Memory B cell (primary cell): Measurements from ENCODE around the gene SRI.
A peak's percentile ranks its signal among the peaks of the same experiment; 100 is the strongest.

Source experiments
- ATAC-seq: fragments of 150-1000 bp; cut with Tn5 transposase; 2 replicates; pipeline ENCODE4 v1.10.0; 2021; ENCODE audit warnings: low read depth, mild to moderate bottlenecking, moderate library complexity
- DNase-seq, 2 donors: peaks; one replicate each; pipeline ENCODE4 v3.0.0; 2022; ENCODE audit warnings: low spot score in 2 of 2
- H3K27ac Mint-ChIP-seq: one replicate; pipeline ENCODE4 v1.8.0; 2022; ENCODE audit warnings: mild to moderate bottlenecking, moderate library complexity, mixed read lengths
- H3K27me3 Mint-ChIP-seq: one replicate; pipeline ENCODE4 v1.8.0; 2022; ENCODE audit warnings: mixed read lengths
- H3K36me3 Mint-ChIP-seq: one replicate; pipeline ENCODE4 v1.8.0; 2022; ENCODE audit warnings: mild to moderate bottlenecking, mixed read lengths
- H3K4me1 Mint-ChIP-seq: one replicate; pipeline ENCODE4 v1.8.0; 2022; ENCODE audit warnings: mixed read lengths
- H3K4me3 Mint-ChIP-seq: one replicate; pipeline ENCODE4 v1.8.0; 2022; ENCODE audit warnings: mild to moderate bottlenecking, moderate library complexity, mixed read lengths
- H3K9me3 Mint-ChIP-seq: one replicate; pipeline ENCODE4 v1.8.0; 2022; ENCODE audit warnings: mixed read lengths

SRI gene

DNA sequence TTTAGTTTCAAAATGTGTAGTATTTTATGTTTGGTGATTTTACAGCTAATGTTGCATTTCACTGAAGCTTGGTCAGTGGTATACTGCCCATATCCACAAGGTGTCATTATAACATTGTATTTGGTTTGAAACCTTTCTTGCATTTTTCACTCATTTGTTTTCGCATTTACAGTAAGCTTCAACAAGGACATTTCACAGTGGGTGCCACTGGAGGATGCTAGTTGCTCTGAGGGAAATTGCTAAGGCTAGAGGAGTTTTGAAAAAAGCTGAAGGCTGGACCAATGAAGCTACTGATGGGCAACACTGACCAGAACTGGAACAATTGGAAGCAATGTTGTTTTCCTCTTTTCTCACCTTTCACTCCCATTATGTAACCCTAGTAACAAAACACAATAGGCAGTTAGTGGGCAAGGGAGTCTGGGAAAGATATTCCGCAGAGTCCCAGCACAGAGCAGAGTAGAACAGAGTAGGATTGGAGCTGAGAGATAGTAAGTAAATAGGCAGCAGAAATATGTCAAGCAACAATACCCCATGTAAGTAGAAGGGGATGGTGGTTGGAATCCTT is 23.6 kb upstream of the SRI start:
- H3K36me3 Mint-ChIP-seq, result no peaks in the 10 kb centered on the region
- no peak overlapping the region for H3K27ac Mint-ChIP-seq
- no peaks in the 10 kb centered on the region for H3K4me1 Mint-ChIP-seq
- DNase-seq (no peak), ATAC-seq (peak; percentile 42)
- H3K9me3 Mint-ChIP-seq, result no peaks in the 10 kb centered on the region
- no peak overlapping the region for H3K4me3 Mint-ChIP-seq
- H3K27me3 Mint-ChIP-seq, result peaks cover 3% of the 10 kb centered on the region

DNA sequence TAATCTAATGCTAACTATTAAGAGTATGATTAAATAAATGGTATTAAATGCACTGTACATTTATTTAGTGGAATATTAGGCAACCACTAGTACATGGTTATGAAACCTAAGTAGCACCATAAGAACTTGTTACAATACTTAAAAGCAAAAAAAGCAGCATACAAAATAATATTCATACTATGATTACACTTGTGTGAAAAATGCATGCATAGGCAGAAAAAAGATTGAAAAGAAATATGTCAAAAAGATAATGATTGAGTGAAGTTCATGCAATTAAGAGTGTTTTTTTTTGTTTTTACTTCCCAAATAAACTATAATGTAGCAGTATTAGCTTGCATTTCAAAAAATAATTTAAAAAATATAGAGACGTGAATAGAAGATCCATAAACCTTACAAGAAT is 20.0 kb upstream of the SRI start:
- Mint-ChIP-seq H3K36me3 (no peaks in the 10 kb centered on the region), H3K27ac (no peak overlapping the region), H3K4me1 (no peaks in the 10 kb centered on the region), H3K4me3 (no peak overlapping the region), H3K27me3 (peaks cover 3% of the 10 kb centered on the region), H3K9me3 (no peaks in the 10 kb centered on the region)
- no peak for ATAC-seq
- DNase-seq, result no peak

DNA sequence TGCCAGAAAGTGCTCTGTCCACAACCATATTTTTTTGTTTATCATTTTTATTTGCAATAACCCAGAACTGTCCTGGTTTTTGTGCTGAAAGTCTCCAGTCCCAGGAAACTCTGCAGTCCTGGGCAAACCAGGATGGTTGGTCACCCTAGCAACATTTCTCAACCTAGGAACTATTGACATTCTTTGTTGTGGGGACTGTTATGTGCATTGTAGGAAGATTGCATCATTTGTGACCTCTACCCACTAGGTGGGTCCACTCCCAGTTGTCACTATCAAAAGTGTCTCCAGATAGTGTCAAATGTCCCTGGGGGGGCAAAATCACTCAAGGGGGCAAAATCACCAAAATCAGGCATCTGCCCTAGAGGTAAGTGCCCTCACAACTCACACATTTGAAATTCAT is 14.0 kb upstream of the SRI start:
- H3K4me3 Mint-ChIP-seq, result no peak overlapping the region
- peaks cover 5% of the 10 kb centered on the region for H3K27me3 Mint-ChIP-seq
- H3K27ac Mint-ChIP-seq, result no peak overlapping the region
- peaks cover 2% of the 10 kb centered on the region for H3K36me3 Mint-ChIP-seq
- H3K4me1 Mint-ChIP-seq, result no peaks in the 10 kb centered on the region
- ATAC-seq (no peak), DNase-seq (no peak)
- peaks cover 3% of the 10 kb centered on the region for H3K9me3 Mint-ChIP-seq

DNA sequence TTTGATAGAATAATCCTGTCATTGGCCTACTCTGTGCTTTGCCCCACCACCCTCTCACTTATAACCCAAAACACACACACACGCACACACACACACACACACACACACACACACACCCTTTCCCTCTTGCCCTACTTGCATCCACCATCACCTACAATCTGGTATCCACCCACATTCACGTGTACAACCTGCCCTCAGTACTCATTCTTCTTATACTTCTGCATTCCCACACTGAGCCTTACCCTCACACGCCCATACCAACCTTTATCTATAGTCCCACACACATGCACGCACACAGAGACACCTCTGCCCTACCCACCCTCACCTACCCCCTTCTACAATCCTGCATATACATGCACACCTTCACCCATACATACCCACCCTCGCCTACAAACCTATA is 10.8 kb upstream of the SRI start:
- no peak for ATAC-seq
- no peak overlapping the region for H3K27ac Mint-ChIP-seq
- no peak overlapping the region for H3K4me3 Mint-ChIP-seq
- DNase-seq, result no peak
- no peaks in the 10 kb centered on the region for H3K4me1 Mint-ChIP-seq
- peaks cover 5% of the 10 kb centered on the region for H3K27me3 Mint-ChIP-seq
- peaks cover 7% of the 10 kb centered on the region for H3K9me3 Mint-ChIP-seq
- H3K36me3 Mint-ChIP-seq, result peaks cover 5% of the 10 kb centered on the region

DNA sequence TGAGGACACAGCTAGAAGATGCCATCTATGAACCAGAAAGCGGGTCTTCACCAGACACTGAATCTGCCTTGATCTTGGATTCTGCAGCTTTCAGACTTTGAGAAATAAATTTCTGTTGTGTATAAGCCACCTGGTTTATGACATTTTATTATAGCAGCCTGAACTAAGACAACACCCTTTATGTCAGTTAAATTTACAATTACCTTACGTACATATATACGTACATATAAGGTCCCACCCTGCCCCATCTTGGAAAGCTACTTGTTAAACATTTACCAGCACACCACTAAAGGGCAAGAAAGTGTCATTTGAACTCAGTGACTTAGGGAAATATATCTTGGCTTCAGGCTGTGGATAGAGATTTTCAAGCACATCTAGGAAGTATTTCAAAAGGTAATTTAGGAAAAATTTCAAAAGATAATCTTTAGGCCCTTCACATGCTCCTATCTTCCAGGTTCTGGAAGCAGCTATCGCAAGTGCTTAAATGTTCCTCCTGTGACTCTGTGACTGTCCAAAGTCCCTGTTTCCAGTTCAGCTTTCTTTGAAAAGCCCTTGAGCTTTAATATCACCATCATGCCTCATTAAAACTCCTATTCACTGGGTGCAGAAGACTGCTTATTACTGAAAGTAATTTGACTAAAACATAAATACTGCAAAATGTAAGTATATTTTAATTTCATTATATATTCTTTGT is 9.6 kb upstream of the SRI start:
- Mint-ChIP-seq H3K27me3 (peaks cover 4% of the 10 kb centered on the region), H3K4me1 (no peaks in the 10 kb centered on the region), H3K36me3 (peaks cover 5% of the 10 kb centered on the region), H3K9me3 (peaks cover 7% of the 10 kb centered on the region), H3K4me3 (no peak overlapping the region), H3K27ac (no peak overlapping the region)
- no peak for DNase-seq
- ATAC-seq, result no peak

DNA sequence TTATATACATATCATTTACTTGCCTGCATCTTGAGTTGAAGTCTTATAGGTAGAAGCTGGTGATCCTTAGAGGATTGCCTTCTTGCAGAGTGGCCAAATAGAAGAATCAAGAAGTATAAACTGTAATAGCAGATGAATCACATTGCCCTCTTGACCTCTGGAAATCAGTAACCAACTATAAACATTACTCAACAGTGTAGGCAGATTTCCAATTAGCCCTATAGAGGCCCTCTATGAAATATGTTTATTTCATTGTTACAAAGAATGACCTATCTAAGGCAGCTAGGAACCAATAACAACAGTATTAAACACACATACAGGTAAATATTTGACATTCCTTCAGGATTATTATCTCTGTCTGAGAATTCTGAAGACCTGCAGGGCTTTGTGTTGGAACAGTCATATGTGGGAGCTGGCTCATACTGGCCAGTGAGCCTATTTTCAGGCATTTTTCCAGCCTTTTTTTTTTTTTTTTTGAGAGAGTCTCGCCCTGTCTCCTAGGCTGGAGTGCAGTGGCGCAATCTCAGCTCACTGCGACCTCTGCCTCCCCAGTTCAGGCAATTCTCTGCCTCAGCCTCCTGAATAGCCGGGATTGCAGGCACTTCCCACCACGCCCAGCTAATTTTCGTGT is 7.2 kb upstream of the SRI start:
- ATAC-seq (no peak), DNase-seq (no peak)
- Mint-ChIP-seq H3K36me3 (peaks cover 5% of the 10 kb centered on the region), H3K9me3 (peaks cover 7% of the 10 kb centered on the region), H3K27ac (no peak overlapping the region), H3K4me1 (no peaks in the 10 kb centered on the region), H3K27me3 (peaks cover 4% of the 10 kb centered on the region), H3K4me3 (no peak overlapping the region)

DNA sequence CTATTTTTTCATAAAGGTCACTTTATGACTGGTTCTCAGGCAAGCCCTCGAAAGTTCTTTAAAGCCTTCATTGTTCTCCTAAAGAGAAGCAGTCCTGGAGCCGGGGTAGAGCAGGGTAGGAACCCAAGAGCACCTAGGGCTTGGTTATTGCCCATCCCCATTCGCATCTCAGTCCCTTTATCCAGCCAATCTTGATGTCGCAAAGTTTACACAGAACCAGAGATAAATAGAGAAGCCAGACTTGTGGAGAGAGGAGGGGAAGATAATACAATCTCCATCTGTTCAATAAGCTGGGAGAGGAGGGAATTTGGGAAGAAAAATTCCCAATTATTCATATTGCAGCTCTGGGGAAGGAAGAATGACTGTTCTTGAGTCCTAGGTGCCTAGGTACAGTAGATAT is 6.4 kb upstream of the SRI start:
- Mint-ChIP-seq H3K4me1 (peaks cover under 1% of the 10 kb centered on the region), H3K27me3 (peaks cover 4% of the 10 kb centered on the region)

DNA sequence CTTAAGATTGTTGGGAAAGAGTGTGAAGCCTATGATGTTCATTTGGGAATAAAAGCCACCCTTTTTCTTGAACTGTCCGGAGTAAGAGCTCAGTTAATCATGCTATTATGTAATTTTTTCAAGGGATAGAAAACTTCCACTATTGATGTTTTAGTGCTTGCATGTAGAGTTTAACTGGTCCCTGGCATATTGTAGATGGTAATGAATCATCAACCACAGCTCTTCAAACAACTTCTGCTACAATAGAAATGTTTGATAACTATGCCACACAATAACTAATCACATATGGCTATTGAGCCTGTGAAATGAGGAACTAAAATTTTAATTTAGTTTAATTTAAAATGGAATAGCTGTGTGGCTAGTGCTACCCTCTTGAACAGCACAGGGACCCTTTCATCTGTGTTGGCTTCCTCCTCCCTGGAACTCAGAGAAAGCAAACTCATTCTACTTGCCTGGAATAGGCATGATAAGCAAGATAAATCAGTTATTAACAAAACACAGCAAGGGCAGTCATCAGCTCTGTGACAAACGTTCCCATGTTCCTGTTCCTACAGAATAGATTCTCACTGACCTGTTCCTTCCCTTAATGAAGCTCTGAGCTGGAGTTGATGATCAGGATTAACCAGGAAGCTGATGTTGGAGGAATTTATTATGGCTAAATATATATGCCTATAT is 4.9 kb upstream of the SRI start:
- Mint-ChIP-seq H3K27ac (no peak overlapping the region), H3K9me3 (peaks cover 7% of the 10 kb centered on the region), H3K36me3 (peaks cover 5% of the 10 kb centered on the region), H3K4me3 (no peak overlapping the region), H3K27me3 (no peaks in the 10 kb centered on the region), H3K4me1 (peaks cover 5% of the 10 kb centered on the region)
- no peak for ATAC-seq
- DNase-seq, result no peak

More for the DNA sequence above, 6.4 kb upstream of the SRI start:
- DNase-seq (no peak), ATAC-seq (no peak)
- Mint-ChIP-seq H3K4me3 (no peak overlapping the region), H3K27ac (no peak overlapping the region), H3K9me3 (peaks cover 7% of the 10 kb centered on the region), H3K36me3 (peaks cover 5% of the 10 kb centered on the region)

DNA sequence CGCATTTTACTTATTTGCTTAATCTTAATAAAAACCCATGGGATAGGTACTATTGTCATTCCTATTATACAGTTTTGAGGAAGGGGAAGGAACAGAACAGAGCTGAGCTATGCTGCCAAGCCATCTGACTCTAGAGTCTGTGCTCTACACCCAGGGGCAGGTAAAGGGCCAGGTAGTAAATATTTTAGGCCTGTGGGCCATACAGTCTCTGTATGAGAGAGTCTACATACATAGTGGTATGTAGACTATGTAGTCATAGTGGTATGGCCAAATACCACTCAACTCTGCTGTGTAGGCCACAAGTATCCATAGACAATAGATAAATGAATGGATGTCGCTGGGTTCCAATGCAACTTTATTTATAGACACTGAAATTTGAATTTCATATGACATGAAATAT is 3.4 kb upstream of the SRI start:
- H3K27ac Mint-ChIP-seq, result no peak overlapping the region
- H3K4me1 Mint-ChIP-seq, result peaks cover 11% of the 10 kb centered on the region
- peaks cover under 1% of the 10 kb centered on the region for H3K36me3 Mint-ChIP-seq
- H3K4me3 Mint-ChIP-seq, result no peak overlapping the region
- ATAC-seq (no peak), DNase-seq (no peak)
- H3K27me3 Mint-ChIP-seq, result no peaks in the 10 kb centered on the region
- H3K9me3 Mint-ChIP-seq, result peaks cover 1% of the 10 kb centered on the region

DNA sequence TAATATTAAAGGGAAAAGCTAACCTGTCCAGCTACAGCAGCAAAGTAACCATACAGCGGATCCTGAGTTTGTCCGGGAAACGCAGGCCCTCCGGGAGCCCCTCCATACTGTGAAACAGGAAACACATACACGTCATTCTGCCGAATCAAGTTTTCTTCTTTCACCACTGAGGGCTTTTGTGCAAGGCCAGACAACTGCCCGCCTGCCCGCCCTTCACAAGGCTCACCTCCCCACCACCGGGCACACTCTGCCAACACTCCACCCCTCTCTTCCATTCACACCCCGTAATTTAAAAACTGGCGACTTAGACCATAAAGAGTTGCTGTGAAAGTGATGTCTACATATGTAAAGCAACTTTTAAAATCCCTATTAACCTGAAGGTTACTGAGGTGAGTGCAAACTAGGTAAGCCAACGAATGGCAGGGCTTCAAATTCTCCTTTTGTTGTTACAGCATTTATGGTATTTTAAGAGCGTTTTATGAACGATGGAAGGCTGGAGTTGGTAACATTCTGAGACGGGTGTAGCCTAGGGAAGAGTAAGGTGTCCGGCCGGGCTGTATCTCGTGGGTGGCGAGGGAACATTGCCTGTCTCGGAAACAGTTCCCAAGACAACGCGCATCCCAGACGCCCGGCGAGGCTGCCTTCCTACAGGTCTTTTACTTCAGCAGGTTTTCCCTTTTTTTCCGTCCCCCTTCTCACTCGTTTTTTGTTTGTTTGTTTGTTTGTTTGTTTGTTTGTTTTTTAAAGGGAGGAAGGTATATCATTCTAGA is 817 bp downstream of the SRI start:
- DNase-seq (peak; percentile 7 to 27), ATAC-seq (peak; percentile 7)
- peaks cover 17% of the 10 kb centered on the region for H3K4me1 Mint-ChIP-seq
- H3K27ac Mint-ChIP-seq, result peak overlapping the region; percentile 83
- H3K27me3 Mint-ChIP-seq, result no peaks in the 10 kb centered on the region
- no peaks in the 10 kb centered on the region for H3K9me3 Mint-ChIP-seq
- H3K4me3 Mint-ChIP-seq, result peak overlapping the region; percentile 93
- H3K36me3 Mint-ChIP-seq, result peaks cover 7% of the 10 kb centered on the region

DNA sequence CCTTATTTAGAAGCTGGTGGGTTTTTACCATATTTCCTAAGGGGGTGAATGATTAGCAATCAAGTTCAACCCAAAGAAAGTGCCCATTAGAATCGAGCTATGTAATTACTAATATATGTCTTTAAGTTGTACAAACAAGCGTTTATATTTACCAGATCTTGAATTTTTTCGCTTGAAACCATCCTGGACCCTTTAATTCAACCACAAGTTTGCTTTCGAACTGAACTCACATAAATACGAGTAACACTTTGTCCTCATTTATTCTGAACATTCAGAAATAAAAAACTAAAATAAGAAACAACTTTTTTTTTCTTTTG is 1.5 kb downstream of the SRI start:
- Mint-ChIP-seq H3K36me3 (peaks cover 11% of the 10 kb centered on the region), H3K9me3 (no peaks in the 10 kb centered on the region), H3K4me1 (peaks cover 20% of the 10 kb centered on the region), H3K4me3 (peak overlapping the region; percentile 93), H3K27me3 (no peaks in the 10 kb centered on the region), H3K27ac (peak overlapping the region; percentile 83)
- ATAC-seq, result no peak
- no peak for DNase-seq

DNA sequence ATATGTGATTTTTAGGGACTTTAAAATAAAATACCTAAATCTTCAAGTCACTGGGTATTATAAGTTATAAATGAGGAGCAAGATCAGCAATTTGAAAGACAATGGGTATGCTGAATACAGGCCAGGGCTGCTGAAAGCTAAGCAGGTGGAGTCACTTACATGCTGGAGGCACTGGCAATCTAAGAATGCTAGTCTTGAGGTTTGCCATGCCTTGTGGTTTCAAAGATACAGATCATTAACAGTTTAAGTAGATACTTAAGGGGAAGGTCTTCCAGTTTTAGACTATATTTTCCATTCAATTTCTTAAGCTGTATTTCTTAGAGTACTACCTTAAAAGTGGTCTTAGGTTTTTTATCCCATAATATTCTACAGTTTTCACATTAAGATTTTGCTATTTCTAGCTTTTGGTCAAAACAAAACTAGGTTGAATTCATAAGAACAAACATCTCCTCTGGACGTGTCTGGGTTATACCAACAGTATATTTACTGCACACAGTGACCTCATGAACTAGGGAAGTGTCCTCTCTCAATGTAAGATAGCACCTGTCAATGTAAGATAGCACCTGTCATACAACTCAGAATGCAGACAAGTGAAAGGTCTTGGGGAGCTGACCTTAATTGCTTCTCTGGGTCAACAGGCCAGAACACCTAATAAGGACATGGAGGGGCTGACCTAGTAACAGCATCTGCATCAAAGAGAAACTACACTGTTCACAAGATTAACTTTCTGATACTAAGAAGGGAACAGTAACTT is 2.0 kb downstream of the SRI start:
- Mint-ChIP-seq H3K9me3 (no peaks in the 10 kb centered on the region), H3K4me1 (peaks cover 25% of the 10 kb centered on the region), H3K27ac (peak overlapping the region; percentile 47), H3K27me3 (no peaks in the 10 kb centered on the region), H3K4me3 (peak overlapping the region; percentile 44), H3K36me3 (peaks cover 16% of the 10 kb centered on the region)
- peak in 1 of 2 donors; percentile 12 for DNase-seq
- ATAC-seq, result peak; percentile 16

DNA sequence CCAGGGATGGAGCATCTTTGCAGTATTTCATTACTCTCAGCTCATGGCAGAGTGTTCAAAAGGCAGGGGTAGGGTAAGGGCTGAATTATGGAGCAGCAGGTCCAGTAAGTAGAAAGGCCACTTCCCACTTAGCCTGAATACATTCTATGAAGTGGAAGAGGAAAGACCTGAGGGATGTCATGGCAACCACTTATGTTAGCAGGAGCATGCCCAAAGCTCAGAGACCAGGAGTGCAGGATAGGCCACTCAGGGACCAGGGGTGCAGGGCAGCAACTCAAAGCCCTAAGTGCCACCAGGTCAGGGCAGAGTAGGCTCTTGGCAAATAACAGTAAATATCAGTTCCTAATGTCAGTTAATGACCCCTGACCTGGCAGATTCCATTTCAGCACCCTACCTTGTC is 3.6 kb downstream of the SRI start:
- Mint-ChIP-seq H3K27me3 (no peaks in the 10 kb centered on the region), H3K9me3 (no peaks in the 10 kb centered on the region), H3K4me3 (no peak overlapping the region), H3K36me3 (peaks cover 18% of the 10 kb centered on the region), H3K27ac (no peak overlapping the region), H3K4me1 (peaks cover 25% of the 10 kb centered on the region)
- DNase-seq (no peak), ATAC-seq (no peak)
